OCI-LY1 (cell line): Measurements from ENCODE around the gene C1GALT1C1L.

Experiments
- EZH2 ChIP-seq: fragments of 200-600 bp; sonication (generic), shearing (Covaris generic); IDR thresholded peaks from 2 replicates; pipeline ENCODE4 v1.8.0; 2017; ENCODE audit warnings: borderline replicate concordance, mixed run types, mild to moderate bottlenecking, antibody characterized with exemption, low read length, moderate library complexity, mixed read lengths
- TF ChIP-seq, protein P1 (sequence below): fragments of 200-600 bp; sonication (generic), shearing (Covaris generic); IDR thresholded peaks from 2 replicates; pipeline ENCODE4 v1.5.1; 2017; ENCODE audit warnings: mild to moderate bottlenecking, antibody characterized with exemption, low read length, moderate library complexity, mixed read lengths

- TF ChIP-seq, protein P1, sequence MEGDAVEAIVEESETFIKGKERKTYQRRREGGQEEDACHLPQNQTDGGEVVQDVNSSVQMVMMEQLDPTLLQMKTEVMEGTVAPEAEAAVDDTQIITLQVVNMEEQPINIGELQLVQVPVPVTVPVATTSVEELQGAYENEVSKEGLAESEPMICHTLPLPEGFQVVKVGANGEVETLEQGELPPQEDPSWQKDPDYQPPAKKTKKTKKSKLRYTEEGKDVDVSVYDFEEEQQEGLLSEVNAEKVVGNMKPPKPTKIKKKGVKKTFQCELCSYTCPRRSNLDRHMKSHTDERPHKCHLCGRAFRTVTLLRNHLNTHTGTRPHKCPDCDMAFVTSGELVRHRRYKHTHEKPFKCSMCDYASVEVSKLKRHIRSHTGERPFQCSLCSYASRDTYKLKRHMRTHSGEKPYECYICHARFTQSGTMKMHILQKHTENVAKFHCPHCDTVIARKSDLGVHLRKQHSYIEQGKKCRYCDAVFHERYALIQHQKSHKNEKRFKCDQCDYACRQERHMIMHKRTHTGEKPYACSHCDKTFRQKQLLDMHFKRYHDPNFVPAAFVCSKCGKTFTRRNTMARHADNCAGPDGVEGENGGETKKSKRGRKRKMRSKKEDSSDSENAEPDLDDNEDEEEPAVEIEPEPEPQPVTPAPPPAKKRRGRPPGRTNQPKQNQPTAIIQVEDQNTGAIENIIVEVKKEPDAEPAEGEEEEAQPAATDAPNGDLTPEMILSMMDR: no peak
- no peak for TF ChIP-seq EZH2
These were observed 49.5 kb upstream of the C1GALT1C1L start for GRCh38 chr2:43725711-43726246.
